ENCODE results near the gene HOXC11.

Gene HOXC11

DNA sequence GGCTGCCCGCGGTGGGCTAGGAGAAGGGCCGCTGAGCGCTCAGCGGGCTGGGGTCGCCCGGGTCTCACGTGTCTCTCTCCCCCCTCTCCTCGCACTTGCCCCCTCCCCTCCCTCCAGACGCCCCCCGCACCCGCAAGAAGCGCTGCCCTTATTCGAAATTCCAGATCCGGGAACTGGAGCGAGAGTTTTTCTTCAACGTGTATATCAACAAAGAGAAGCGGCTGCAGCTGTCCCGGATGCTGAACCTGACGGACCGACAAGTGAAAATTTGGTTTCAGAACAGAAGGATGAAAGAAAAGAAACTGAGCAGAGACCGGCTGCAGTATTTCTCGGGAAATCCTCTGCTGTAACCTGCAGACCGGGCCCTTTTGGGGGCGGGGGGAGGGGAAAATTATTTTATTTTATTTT, 2.1 kb downstream of the HOXC11 start:
- no peak for DNase-seq

DNA sequence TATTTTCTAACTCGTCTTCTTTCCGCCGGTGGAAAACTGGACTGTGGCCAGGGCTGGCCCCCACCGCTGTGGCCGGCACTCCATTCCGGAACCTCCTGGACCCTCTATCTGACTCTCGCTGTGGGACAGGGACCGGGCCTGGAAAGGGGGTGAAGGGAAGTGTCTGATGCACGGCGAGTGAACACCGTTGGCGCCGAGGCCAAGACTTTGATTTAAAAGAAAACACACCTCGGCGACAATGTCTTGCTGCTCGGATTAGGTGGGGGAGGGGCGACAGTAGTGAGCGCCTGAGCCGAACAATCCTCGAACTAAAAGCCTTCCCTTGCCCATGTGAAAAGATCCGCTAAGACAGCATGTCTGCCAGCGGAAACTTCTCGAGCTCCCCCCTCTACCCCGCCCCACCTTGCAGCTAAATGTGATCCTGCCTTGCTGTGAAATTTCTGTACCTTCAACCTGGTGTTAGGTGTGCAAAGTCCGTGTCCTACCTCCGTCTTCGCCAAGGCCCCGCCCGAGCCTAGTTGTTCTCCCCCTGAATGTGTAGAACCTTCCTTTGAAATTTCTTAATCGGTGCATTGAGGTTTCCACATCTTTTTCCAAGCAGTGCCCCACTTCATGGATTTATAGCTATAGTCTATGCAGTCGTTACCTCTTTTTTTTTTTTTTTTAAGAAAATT, 2.7 kb downstream of the HOXC11 start:
- DNase-seq, result no peak

DNA sequence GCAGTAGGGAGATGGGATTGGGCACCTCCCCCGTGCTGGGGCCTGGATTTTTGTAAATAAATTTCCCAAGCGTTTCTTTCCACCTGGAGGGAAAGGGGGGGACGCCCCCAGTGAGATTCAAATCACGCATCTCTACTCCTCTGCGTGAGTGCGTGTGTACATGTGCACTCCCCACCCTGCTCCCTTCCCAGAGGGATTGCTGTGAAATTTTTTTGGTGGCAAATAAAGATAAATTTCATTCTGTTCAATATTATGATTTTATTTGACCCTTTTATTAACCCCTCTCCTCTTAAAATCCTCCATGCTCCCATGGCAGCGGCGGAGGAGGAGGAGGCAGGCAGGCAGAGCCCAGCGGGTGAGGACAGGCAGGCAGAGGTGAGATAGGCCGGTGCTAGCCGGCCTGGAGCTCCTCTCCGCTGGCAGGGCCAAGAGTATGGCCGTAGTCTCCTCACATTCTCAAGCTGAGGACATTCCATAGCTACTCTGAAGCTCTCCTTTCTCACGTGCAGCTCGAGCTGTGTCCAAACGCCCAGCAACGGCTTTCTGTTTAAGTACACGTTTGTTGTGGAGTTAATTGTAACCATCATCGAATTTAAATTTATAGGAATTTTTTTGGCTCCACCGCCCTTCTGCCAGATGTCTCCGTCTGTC, 3.4 kb downstream of the HOXC11 start:
- no peak for DNase-seq

DNA sequence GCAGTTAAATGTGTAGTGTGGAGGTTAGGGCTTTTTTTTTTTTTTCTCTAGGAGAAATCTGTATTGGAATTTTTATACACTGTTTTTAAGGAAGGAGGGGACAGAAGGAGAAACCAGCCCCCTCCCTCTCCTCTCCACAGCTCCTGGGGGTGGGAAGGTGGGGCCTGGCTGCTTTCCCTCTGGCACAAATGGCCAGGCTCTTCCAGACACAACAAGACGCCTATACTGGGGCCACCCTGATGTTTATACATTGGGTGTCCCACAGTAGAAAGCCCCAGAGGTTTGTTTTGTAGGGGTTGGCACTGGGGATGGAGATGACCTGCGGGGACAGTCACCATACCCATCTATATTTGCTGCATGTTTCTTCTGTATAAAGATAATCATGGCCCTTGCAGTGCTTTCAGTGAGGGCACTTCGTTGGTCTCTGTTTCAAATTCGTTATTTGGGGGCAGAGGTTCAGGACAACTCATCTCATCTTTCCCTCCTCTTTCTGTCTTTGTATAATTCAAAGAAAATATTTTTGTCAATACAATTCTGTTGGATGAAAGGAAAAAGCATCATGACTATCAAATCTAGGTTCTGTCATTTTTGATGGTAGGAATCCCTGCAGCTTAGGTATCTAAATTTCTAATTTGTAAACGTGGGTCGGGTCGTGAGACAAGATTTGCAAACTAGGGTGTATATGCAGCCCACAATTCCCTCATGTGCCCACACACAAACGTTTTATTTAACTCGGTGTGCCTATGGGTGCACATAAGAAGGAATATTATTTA, 4.1 kb downstream of the HOXC11 start:
- no peak for DNase-seq

DNA sequence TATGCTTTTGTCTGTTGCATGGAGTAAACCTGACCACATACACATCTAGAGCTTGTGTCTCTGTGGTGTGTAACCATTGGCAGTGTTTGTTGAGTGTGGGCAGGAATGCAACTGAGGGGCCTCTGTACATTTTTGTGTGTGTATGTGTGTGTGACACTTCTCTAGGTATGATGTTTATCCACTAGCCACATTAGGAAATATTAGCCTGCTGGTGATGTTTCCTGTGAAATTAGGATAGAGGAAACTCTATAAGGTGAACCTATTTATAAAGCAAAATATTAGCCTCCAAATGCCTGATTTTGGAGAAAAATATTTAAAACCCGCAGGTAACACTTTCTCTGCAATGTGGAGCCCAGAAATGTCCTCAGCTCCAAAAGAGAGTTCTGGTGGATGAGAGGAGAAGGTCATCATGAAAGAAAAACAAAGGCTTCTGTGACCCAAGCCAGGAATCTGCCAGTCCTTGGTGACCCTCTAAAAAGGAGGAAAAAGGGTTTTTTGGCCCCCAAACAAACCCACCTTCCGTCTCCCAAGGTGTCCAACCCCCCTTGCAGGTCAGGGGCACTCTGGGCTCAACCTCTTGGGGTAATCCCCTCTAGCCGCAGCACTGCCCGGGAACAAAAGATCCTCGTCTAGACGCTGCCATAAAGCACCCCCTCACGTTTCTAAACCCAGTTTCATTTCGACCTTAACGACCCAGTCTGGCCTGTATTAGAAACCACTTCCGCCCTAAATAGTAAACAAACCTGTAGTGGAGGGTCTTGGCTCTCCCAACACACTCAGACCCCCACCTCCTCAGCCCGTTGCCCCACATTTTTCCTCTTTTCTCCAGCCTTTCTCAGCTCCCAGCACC, 4.9 kb downstream of the HOXC11 start:
- no peak for DNase-seq

DNA sequence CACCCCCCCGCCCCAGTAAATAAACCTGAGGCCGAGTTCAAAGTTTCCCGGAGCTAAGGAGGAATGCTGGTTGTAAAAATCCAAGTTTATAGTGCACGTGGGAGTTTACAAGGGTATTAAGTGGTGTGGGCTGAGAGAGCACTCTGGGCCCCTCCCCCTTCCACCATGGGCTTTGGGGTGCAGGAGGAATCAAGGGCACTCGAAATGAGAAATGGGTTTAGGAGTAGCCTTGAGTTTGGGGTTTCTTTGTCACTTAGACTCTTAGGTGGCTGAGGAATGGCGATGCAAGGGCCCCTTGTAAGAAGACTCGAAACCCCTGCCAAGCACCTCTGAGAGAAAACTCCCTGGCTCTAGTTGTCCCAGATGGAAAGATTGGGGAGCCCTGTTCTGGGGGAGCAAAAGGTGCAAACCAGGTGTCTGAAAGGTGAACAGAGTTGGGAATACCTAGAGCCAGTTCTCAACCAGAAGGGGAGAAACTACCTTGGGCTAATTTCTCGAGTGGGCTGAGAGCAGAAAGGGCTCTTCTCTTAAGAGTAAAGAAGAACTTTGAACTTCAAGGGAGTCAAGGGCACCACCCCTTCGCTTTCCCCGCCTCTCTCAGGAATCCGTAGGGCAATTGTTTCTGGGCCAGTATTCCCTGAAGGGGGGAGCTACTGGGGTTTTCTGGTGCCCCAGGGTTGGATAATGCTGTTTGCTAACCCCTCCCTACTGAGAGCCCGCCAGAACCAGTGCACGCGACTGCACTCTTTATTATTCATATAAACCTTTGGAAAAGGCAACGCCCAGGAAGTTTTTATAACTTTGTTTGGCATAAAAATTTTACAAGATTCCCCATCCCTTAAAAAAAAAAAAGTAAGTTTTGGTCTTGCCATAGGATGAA, 5.8 kb downstream of the HOXC11 start:
- DNase-seq, result no peak

DNA sequence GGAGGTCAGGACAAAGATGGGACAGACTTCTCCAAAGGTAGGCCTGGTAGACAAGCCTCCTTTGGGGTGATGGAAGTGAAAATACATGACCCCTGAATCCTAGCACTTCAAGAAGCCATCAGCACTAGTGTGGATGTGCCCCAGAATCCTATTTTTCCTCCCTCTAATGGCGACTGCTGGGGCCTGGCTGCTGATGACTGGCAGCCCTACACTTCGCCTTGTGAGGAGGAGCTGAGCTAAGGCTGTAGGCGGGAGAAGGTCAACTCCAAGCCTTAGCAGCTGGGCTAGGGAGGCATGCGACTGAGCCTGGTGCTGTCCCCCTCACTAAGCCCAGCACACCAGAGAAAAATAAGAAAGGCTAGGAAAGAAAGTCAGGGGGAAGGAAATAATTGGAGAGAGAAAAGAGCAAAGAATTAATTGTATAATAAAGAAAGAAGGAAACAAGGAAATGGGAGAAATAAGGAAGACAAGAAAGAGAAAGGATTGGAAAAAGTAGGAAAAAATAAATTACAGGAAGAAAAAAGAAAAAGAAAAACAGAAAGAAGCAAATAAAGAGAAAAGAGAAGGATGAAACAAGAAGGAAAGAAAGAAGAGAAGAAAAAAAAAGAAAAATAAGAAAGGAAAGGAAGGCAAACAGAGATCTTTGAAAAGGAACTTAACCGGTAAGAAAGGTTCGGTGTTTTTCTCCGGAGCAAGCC, 7.3 kb downstream of the HOXC11 start:
- no peak for DNase-seq

DNA sequence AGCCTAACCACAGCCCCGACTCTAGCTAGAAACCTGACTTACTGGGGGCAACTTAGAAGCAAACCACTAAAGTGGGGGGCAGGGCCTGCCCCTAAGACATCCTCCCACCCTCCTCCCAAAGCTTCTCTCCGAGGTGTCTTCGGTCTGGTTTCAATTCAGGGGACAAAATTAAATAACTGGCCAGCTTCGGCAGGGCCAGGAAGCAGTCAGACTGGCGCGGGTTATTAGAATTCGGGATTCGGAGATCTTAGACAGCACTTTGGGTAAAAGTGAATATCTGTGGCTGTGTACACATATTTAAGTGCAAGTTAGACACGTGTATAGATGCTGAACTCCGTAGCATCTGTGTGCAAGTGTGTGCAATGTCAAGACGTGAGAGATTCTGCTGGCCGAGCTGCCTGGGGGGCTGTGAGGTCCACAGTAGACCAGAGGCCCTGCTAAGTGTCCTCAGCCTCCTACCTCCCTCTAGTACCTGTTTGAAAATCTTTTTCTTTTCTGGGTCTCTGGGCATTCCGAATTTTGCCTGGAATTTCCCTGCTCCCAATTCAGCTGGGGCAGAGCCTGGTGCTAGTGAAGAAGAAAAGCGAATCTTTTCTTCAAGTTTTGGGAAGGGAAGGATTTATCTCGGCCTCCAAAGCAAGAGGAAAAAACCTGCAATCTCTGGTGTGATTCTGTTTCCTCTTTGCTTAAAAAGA, 8.0 kb downstream of the HOXC11 start:
- DNase-seq, result no peak

DNA sequence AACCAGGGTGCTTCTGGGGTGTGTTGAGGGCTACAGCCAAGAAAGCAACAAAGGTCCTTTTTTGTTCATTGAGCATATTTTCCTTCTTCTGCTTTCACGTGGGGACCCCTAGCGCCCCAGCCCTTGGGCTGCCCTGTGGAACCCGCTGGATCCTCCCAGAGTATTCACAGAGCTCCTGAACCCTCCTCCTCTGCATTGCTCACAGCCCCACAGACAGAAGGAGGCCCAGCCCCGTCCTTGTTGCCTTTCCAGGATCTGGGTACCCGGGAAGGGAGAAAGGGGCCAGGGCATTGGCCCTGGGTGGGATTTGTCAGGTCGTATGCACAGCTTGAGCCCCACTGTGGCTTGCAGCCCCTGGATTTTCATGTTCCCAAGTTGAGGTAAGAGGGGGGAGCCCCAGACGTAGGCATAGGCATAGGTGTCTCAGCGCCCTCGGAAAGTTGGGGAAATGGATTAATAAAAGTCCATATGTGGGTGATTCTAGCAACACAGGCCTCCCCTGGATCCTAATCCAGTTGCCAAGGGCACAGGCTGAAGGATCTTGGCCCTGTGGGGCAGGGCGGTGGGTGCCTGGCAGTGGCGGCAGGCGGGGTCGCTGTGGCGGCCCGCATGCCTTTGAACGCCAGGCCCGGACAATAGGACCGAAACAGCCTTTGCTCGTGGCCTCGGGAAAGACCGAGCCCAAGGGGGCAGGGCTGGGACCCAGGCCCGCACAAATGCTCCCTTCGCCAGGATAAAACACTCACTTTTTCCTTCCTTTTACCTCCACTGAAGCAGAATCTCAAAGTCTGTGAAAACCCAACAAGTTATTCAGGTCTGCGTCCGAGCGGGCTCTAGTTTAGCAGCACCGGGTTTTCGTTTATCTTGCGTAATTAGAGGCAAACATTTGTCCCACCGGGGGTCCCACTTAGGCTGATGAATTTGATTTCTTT, 9.0 kb downstream of the HOXC11 start:
- DNase-seq, result no peak

DNA sequence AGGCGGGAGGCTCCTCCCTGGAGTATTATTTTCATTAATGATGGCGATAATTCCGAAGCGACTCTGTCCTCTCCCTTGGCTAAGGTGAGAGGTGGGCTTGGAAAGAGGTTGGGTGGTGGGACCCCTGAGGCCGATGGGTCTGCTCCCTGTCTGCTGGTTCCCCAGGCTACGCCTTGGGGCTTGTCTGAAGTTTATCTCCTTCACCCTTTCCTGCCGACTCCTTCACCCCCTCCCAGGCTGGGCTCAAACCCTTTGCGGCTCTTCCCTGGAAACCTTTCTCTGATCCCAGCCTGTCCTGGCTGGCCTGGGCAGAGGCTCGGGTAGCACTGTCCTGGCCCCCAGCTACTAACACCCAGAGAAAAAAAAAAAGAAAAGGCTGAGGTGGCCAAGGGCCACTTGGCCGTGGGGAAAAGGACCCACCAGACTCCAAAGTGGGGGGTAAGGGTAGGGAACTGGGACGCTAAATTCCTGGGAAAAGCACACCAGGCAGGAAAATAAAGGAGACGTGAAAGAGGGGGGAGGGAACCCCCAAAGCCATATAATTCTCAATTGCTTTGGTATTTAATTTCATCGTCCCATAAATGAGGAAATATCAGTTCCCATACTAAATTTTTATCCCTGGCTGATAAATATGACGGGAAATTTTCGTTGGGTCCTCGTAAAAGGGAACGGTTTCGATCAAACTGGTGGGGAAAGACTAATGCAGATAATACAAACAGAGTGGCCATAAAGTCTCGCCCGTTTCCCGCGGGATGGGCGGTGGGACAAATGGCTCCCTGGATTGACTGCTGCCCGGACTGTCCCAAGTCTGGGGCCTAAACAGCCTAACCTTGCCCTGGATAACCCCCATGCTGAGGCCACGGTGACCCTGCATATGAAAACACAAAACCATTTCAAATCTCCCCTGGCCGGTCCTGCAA, 10.0 kb downstream of the HOXC11 start:
- no peak for DNase-seq

DNA sequence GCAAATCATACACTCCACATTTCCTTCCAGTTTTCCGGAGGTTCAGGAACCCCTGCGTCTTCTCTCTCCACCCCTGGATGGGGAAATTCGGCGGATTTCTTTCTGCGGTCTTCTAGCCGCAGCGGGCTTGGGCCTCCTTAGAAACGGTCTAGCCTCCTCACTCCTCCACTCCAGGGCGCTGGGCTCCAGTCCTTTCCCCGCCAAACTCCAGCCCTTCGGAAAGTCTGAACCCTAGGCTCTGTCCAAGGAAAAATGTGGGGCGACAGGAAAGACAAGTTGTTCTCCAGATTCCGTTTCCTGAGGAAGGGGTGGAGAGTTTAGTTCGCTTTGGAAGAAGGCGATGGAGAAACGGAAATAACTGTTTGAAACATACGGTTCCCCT, 10.6 kb downstream of the HOXC11 start:
- no peak for DNase-seq

DNA sequence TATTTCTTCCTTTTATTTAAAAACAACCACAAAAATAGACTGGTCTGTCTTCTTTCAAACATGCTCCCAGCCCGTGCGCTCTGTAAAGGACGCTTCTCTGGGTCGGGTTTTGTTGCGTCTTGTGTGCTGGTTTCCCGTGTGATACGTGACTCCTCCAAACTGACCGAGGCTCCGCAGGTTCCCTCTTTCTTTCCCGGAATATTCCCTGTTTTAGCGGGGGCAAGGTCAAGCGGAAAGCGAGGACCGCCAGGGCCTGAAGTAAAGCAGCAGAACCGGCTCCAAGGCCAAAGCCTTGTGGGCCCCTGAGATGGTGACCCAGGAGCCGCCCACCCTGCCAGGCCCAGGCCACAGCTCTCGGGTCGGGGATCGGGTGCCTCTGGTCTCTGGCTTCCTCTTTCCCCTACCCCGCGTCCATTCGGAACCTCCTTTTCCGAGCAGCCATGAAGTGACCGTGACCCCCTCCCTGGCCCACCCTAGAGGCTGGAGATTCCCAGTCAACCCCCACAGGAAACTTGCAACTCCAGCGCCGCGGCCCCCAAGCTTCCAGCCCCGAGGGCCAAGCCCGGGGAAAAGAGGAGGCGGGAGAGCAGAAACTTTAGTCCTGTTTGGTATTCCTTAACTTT, 11.1 kb downstream of the HOXC11 start:
- no peak for DNase-seq

DNA sequence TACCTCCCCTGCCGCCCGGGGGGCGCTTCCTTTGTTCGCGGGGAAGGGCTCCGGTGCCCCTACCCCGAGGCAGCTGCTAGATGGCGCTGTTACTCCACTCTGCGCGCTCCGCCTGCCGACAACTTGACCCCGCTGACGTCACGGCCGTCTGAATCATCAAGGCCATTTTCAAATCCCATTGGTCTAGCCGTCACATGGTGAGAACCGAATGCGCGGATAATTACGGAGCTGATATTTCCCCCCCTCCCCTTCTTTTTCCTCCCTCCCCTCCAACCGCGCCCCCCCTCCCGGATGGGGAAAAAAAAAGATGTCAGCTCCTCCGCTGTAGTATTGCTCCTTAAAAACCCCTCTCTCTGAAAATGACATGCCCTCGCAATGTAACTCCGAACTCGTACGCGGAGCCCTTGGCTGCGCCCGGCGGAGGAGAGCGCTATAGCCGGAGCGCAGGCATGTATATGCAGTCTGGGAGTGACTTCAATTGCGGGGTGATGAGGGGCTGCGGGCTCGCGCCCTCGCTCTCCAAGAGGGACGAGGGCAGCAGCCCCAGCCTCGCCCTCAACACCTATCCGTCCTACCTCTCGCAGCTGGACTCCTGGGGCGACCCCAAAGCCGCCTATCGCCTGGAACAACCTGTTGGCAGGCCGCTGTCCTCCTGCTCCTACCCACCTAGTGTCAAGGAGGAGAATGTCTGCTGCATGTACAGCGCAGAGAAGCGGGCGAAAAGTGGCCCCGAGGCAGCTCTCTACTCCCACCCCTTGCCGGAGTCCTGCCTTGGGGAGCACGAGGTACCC, 12.2 kb downstream of the HOXC11 start, which contains the start of gene HOXC10:
Gene HOXC10, plus strand, starts transcription at position 246 of the 791 bp plus-strand sequence. Its CDS starts 114 bp downstream, at position 360.
- DNase-seq, result peak in 1 of 2 donors; percentile 50

DNA sequence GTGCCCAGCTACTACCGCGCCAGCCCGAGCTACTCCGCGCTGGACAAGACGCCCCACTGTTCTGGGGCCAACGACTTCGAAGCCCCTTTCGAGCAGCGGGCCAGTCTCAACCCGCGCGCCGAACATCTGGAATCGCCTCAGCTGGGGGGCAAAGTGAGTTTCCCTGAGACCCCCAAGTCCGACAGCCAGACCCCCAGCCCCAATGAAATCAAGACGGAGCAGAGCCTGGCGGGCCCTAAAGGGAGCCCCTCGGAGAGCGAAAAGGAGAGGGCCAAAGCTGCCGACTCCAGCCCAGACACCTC, 12.7 kb downstream of the HOXC11 start:
- DNase-seq, result no peak

DNA sequence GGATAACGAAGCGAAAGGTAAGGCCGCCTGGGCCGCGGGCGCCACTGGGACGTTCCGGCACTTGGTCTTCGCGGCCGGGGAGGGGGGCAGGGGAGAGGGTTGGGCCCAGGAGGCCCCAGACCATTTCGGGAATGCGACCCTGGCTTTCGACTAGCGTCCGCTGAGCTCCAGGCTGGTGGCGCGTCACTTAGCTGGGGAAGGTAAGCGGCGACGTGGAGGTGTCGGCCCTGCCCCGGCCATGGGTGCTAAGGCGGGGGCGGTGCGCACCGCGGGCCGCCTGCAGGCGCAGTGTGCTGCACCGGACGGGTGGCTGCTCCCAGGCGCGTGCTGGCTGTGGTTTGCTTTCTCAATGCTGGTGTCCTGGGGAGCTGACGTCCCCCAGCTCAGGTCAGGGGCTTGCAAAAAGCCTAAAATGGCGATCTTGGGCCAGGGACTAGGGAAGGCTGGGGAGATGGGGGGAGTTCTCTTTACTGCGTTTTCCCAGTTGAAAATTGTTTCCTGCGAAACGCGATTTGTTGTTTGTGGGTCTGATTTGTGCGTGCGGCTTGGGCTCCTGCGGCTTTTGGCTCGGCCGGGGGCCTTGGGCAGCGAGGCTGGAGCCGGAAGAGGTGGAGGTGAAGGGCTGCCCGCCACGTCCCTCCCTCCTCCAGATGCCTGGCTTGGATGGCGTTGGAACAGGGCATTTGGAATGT, 13.2 kb downstream of the HOXC11 start:
- no peak for DNase-seq

DNA sequence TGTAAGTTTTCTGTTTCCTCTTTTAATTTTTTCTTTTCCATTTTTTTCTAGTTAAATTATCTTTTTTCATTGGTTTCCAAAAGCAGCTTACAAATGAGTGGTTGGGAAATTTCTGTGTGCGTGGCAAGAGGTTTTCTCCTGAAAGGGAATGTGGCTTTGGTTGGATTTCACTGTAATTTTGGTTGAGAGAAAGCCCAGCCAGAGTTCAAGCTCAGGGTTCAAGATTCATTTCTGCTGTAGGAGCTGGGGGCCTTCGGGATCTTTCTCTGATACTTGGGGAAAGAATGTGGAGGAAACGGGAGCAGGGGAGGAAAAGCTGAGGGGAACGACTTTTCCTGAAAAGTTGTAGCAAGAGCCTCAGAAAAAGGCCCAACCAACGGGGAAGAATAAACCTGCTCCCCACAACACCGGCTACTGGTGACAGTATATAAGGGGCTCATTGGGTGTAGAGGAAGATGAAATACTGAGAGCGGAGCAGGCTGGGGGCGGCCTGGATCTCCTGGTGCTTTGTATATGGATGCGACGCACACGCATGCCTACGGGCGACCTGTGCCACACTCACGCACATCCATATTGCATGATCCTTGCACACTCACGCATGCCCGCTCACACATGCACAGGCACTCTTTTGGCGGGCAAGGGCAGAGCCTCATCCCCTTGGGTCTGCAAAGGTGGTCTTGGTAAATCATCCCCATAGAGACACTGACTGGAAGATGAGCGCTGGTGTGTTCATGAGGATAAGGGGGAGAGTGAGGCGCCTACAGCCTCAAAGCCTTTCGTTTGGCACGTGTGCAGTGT, 14.0 kb downstream of the HOXC11 start:
- no peak for DNase-seq

Measured in inflammatory macrophage treated with lipopolysaccharide for 1 hour (primary cell).